Measurements from ENCODE around the gene DARS2.

Gene DARS2

GRCh38 chr1:173887627-173888026 is 63.2 kb downstream of the DARS2 start:
- no peak for DNase-seq (ENCODE audit: low read depth)

GRCh38 chr1:173888749-173889148 is 64.3 kb downstream of the DARS2 start:
- no peak for DNase-seq (ENCODE audit: low read depth)

DNA sequence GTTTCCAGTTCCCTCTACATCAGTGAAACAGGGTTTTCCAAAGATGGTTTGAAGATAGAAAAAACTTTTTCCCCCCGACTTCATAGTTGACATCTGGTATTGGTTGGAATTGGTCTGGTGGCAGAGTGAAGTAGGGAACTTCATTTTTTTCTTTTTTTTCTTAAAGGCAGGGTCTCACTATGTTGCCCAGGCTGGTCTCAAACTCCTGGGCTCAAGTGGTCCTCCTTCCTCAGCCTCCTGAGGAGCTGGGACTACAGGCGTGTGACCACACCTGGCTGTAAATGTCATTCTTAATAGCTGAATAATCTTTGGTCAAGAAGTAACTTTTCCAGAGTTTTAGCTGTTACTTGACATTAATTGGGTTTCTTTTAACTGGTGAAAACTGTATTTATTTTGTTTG is 65.4 kb downstream of the DARS2 start:
- DNase-seq (ENCODE audit: low read depth) = no peak

- DNase-seq (ENCODE audit: low read depth) = no peak
Measured at GRCh38 chr1:173893611-173894010, 69.1 kb downstream of the DARS2 start.

DNA sequence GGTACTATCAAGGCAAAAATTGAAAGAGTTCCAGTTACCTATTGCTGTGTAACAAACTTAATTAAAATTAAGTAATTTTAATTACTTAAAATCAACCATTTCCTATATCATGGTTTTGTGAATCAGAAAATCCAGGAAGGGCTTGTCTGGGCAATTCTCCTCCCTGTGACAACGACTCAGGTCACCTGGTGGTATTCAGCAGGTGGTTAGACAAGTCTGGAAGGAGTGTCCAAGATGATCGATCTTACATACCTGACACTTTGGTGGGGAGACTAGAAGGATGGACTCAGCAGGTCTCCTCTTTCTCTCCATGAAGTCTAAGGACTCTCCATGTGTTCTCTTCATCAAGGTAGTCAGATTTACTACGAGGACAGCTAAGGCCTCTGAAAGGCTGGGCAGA is 69.7 kb downstream of the DARS2 start:
- no peak for DNase-seq (ENCODE audit: low read depth)

DNA sequence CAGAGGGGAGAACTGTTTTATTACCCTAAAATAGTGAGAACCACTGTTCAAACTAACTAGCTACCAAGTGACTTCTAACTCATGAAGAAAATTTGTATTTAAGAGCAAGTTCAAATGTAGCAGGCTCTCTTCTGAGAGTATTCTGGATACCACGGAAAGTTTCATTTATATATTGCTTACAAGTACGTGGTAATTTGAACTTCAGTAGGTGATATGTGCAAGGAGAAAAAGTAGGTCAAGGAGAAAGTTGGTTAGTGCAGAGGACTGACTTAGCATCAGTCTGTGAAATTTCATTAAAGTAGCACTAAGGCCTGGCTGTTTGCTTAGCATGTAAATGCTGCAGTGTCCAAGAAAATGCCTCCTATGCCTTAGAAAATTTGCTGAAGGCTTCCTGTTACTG is 76.0 kb downstream of the DARS2 start:
- no peak for DNase-seq (ENCODE audit: low read depth)

DNA sequence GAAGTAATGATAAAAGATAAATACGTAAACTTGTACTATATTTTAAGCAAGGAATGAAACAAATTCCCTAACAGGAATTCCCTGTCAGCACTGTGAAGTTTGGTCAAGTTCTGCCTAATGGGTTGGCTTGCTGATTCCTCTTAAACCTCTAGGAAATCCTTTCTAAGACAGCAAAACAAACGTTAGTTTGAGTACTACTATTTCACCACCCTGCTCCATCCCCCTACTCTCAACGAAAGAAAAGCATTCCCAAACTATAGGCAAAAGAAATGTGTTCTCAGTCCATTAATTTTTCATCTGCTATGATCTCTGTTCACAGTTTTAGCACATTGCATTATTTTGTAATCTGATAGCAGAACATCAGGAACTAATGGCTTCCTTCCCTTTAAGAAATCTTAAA is 76.5 kb downstream of the DARS2 start:
- DNase-seq (ENCODE audit: low read depth) = no peak

DNA sequence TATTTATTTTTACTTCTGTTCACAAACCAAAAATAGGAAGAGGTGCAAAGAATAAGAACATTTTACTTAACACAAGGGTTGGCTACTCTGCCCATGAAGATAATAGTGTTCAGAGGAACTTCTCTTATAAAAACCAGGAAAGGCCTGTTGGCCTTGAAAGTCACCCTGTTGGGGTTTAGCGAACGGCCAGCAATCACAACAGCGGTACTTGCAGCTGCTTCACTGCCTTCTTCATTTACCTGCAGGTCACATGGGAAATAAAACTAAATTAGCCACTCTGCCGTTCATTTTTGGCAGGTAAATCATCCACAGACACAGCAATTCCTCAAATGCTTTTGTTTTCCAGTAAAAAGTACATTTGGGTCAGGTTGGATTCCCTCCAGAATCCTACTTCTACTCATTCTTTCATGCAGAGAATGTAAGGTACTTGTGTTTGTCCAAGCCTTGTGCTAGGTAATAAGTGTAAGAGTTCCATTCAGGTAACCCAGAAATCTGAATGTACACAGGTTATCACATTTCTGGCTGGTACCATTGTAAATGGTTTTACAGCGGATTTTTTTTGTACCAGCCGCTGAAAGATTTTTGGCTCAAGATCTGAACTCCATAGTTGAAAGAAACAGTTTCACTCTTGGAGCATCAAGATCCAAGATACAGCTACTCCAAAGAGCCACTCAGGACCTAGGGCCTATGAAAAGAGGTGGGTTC is 79.5 kb downstream of the DARS2 start:
- no peak for DNase-seq (ENCODE audit: low read depth)

Measured in stimulated activated CD8-positive, alpha-beta memory T cell treated with anti-CD3 and anti-CD28 coated beads, Interleukin-15, amount 100 ng/mL, for 24 hours (primary cell).